HG03066 (cell line): ENCODE data around the gene MORN5.

Experiments used
- ATAC-seq: cut with Tn5 transposase; IDR thresholded peaks from one replicate; pipeline ENCODE4 v1.9.1; 2021; ENCODE audit warnings: low read depth; ENCODE audit not compliant: unreplicated experiment

Gene MORN5

GRCh38 chr9:122124048-122124447 lies 35.7 kb upstream of the MORN5 start:
- no peak for ATAC-seq

GRCh38 chr9:122124528-122124927 lies 35.2 kb upstream of the MORN5 start:
- ATAC-seq, result no peak

DNA sequence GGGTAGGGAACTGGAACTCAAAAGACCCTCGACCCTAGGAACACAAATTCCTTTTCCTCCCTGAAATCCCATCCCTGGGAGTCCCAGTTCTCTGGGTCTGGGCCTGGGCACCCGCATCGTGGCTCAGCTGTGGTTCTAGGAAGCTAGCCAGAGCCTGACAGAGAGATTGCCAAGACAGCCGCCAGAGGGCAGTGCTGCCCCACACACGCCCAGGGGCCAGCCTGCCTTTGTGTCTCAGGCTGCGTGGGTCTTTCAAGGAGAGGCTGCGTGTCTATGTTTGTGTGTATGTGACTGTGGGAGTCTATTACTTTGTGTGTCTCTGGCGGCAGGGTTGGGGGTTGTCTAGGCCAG lies 34.6 kb upstream of the MORN5 start:
- ATAC-seq, result peak; percentile 57

- ATAC-seq, result no peak
These were observed 34.0 kb upstream of the MORN5 start for GRCh38 chr9:122125509-122126330.

DNA sequence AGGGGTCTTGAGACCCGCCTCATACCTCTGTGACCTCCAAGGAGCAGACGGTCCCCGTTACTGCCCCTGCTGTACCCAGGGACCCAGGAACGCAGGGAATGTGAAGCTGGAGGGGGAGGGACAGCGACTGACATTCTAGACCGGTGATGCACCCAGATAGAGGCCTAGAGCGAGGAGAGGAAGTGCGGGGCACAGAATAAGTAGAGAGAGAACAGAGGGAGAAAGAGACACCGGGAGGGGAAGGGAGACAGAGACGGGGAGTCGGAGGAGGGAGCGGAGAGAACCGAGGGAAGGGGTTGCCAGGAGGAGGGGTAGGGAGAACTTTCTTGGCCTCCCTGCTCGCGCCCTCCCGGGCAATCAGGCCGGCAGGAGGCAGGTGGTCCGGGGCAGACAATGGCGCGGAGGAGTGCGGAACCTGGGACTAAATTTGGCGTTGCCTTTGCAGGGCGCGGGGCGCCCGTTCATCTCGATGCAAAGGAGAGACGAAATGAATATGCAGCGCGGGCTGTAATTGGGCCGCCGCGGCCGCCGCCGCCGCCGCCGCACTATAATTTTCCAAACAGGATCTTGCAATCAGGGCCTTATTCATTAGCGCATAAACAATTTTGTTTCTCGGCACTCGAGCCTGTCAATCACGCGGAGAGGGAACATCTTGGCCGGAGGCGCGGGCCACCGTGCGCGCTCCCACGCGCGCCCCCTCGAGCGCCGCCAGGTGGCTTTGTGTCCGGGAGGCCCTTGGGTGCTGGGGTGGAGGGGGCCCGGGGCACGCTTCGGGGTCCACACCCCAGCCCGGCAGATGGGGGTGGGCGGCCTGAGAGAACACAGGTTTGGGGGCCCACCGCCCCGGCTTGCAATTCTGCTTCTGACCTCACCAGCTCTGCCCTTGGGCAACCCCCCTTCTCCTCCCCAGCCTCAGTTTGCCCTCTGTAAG lies 33.1 kb upstream of the MORN5 start:
- no peak for ATAC-seq

GRCh38 chr9:122127396-122127798 lies 32.3 kb upstream of the MORN5 start:
- no peak for ATAC-seq

DNA sequence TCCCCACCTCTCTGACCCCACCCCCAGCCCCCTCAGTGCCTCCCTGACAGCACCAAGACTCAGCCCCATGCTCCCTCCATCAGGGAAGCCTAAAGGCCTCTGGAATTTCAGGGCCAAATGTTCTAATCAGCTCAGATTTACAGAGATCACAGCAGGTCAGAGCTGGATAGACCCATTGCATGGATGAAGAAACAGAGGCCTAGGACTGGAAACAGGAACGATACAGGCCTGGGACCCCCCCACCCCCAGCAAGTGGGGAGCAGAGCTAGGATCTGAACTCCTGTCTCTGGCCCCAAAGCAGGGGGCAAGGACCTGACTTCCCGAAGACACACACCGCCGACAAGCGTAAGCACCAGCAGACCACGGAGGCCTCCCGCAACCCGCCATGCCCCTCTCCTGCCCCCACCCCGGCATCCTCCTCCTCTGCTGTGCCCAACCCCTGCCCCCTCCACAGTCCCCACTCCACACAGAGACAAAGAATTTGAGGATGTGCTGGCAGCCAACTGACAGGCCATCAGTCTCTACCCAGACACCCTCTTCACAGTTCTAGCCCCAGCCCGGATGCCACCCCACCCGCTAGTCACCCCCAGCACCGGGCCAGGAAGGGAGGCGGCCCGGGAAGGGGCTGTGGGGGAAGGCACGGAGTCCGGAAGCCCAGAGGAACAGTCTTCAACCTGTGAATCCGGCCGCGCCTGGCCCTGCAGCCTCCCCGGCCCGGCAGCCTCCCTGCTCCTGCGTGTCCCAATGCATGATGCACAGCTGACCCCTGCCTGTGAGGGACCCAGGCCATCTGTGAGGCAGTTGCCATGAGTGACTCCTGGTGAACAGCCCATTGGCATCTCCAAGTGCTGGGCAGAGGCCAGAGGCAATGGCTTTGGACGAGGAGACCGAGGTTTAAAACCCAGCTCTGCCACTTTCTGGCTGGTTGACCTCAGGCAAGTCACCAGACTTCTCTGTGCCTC lies 31.4 kb upstream of the MORN5 start:
- no peak for ATAC-seq

GRCh38 chr9:122128969-122129343 lies 30.8 kb upstream of the MORN5 start:
- ATAC-seq, result no peak

DNA sequence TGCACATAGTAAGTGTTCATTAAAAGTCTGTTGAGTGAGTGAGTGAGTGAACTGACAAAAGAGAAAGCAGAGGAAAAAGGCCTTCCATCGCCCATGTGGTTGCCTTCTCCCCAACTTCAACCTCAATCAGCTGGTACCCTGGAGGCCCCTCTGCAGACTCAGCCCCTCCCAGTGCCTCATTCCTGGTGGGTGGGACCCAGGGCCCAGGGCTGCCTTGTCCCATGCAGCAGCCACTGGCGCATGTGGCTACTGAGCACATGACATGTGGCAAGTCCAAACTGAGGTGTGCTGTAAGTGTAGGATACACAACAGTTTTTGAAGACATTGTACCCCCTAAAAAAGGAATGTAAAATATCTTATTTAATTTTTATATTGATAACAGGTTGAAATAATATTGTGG lies 29.7 kb upstream of the MORN5 start:
- ATAC-seq, result no peak

GRCh38 chr9:122130837-122131236 lies 28.9 kb upstream of the MORN5 start:
- no peak for ATAC-seq

GRCh38 chr9:122131401-122132001 lies 28.2 kb upstream of the MORN5 start:
- no peak for ATAC-seq

- no peak for ATAC-seq
These were observed 27.2 kb upstream of the MORN5 start for GRCh38 chr9:122132539-122132938.

- ATAC-seq, result no peak
These were observed 26.3 kb upstream of the MORN5 start for GRCh38 chr9:122133263-122133983.

- no peak for ATAC-seq
These were observed 25.6 kb upstream of the MORN5 start for GRCh38 chr9:122133984-122134535.

GRCh38 chr9:122134822-122135528 lies 24.7 kb upstream of the MORN5 start:
- ATAC-seq, result no peak

DNA sequence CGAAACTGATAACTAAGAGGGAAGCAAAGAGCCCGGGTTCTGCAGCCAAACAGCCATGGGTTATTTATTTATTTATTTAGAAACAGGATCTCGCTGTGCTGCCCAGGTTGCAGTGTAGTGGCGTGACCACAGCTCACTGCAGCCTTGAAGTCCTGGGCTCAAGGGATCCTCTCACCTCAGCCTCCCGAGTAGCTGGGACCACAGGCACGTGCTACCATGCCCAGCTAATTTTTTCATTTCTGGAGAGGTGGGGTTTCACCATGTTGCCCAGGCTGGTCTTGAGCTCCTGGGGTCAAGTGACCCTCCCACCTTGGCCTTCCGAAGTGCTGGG lies 24.2 kb upstream of the MORN5 start:
- no peak for ATAC-seq

GRCh38 chr9:122138560-122139268 lies 21.0 kb upstream of the MORN5 start:
- ATAC-seq, result no peak
